ENCODE results near the gene POU2AF1. TPM values are rescaled to one million over a fixed set of nuclear protein-coding genes. Genes with fewer than 3 reads are reported as not detected.

The POU2AF1 gene
- total and polyA plus RNA-seq, 2 of the 13 experiments (the other 11 are each of a cell fraction or from before 2014, with no cell fraction given), result 1.9 to 3.6 TPM

- TF ChIP-seq ZNF639 (CRISPR knock-in tag; conservative IDR thresholded peaks at IDR 0.05), result no peak
- no peak for TF ChIP-seq ZFP36L2 (CRISPR knock-in tag; IDR thresholded peaks at IDR 0.05)
- TF ChIP-seq, protein P1, sequence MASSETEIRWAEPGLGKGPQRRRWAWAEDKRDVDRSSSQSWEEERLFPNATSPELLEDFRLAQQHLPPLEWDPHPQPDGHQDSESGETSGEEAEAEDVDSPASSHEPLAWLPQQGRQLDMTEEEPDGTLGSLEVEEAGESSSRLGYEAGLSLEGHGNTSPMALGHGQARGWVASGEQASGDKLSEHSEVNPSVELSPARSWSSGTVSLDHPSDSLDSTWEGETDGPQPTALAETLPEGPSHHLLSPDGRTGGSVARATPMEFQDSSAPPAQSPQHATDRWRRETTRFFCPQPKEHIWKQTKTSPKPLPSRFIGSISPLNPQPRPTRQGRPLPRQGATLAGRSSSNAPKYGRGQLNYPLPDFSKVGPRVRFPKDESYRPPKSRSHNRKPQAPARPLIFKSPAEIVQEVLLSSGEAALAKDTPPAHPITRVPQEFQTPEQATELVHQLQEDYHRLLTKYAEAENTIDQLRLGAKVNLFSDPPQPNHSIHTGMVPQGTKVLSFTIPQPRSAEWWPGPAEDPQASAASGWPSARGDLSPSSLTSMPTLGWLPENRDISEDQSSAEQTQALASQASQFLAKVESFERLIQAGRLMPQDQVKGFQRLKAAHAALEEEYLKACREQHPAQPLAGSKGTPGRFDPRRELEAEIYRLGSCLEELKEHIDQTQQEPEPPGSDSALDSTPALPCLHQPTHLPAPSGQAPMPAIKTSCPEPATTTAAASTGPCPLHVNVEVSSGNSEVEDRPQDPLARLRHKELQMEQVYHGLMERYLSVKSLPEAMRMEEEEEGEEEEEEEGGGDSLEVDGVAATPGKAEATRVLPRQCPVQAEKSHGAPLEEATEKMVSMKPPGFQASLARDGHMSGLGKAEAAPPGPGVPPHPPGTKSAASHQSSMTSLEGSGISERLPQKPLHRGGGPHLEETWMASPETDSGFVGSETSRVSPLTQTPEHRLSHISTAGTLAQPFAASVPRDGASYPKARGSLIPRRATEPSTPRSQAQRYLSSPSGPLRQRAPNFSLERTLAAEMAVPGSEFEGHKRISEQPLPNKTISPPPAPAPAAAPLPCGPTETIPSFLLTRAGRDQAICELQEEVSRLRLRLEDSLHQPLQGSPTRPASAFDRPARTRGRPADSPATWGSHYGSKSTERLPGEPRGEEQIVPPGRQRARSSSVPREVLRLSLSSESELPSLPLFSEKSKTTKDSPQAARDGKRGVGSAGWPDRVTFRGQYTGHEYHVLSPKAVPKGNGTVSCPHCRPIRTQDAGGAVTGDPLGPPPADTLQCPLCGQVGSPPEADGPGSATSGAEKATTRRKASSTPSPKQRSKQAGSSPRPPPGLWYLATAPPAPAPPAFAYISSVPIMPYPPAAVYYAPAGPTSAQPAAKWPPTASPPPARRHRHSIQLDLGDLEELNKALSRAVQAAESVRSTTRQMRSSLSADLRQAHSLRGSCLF (CRISPR knock-in tag; IDR thresholded peaks at IDR 0.05; ENCODE audit: borderline replicate concordance), result no peak
- TF ChIP-seq HNF4A (CRISPR knock-in tag; IDR thresholded peaks at IDR 0.05), result peak; percentile 35; the same call in 1 of the 2 replicates
- TF ChIP-seq ZNF282 (IDR thresholded peaks at IDR 0.05; ENCODE audit: partially characterized antibody), result no peak
- no peak for TF ChIP-seq ZSCAN29 (CRISPR knock-in tag; conservative IDR thresholded peaks at IDR 0.05)
- TF ChIP-seq UBTF (CRISPR knock-in tag; IDR thresholded peaks at IDR 0.05), result 0 out of 2 replicates have a peak, but pooled peaks have one; percentile 21
- TF ChIP-seq RBAK (CRISPR knock-in tag; IDR thresholded peaks at IDR 0.05), result no peak
- TF ChIP-seq, protein P2, sequence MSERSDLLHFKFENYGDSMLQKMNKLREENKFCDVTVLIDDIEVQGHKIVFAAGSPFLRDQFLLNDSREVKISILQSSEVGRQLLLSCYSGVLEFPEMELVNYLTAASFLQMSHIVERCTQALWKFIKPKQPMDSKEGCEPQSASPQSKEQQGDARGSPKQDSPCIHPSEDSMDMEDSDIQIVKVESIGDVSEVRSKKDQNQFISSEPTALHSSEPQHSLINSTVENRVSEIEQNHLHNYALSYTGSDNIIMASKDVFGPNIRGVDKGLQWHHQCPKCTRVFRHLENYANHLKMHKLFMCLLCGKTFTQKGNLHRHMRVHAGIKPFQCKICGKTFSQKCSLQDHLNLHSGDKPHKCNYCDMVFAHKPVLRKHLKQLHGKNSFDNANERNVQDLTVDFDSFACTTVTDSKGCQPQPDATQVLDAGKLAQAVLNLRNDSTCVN (CRISPR knock-in tag; IDR thresholded peaks at IDR 0.05; ENCODE audit: borderline replicate concordance), result peak; percentile 48; the same call in 1 of the 2 replicates
- TF ChIP-seq CSRNP1 (CRISPR knock-in tag; IDR thresholded peaks at IDR 0.05), result no peak
- no peak for TF ChIP-seq ZKSCAN5 (CRISPR knock-in tag; IDR thresholded peaks at IDR 0.05)
- no peak for TF ChIP-seq ETV5 (CRISPR knock-in tag; IDR thresholded peaks at IDR 0.05; ENCODE audit: borderline replicate concordance)
- no peak for TF ChIP-seq MAFG (CRISPR knock-in tag; IDR thresholded peaks at IDR 0.05)
- TF ChIP-seq ZNF136 (CRISPR knock-in tag; IDR thresholded peaks at IDR 0.05; ENCODE audit: low read depth), result no peak
- TF ChIP-seq EP300 (IDR thresholded peaks at IDR 0.05; ENCODE audit: low read depth in 2 of 2, low read length in 2 of 2), result peak; percentile 36 to 56; a peak in 2 of 4 replicates
- peak; percentile 54; the same call in 1 of the 2 replicates for TF ChIP-seq EP300 (CRISPR knock-in tag; IDR thresholded peaks at IDR 0.05; ENCODE audit: borderline replicate concordance)
- TF ChIP-seq ZMAT3 (CRISPR knock-in tag; conservative IDR thresholded peaks at IDR 0.05), result no peak
- no peak for TF ChIP-seq U2AF2 (IDR thresholded peaks at IDR 0.05; ENCODE audit: low read depth, low read length)
Observed at GRCh38 chr11:111336582-111337256, 42.4 kb downstream of the POU2AF1 start (continued).
